ENCODE data around the gene DNAJC12. TPM values are rescaled to one million over a fixed set of nuclear protein-coding genes. Genes with fewer than 3 reads are reported as not detected.
"Not testable (repeated sequence)": the region's sequence is repeated elsewhere in the genome, so short reads cannot be mapped to it uniquely, and the experiment has no call there.

The DNAJC12 gene
- total RNA-seq, 1 donor from 2014 or later, result 5.1 TPM

DNA sequence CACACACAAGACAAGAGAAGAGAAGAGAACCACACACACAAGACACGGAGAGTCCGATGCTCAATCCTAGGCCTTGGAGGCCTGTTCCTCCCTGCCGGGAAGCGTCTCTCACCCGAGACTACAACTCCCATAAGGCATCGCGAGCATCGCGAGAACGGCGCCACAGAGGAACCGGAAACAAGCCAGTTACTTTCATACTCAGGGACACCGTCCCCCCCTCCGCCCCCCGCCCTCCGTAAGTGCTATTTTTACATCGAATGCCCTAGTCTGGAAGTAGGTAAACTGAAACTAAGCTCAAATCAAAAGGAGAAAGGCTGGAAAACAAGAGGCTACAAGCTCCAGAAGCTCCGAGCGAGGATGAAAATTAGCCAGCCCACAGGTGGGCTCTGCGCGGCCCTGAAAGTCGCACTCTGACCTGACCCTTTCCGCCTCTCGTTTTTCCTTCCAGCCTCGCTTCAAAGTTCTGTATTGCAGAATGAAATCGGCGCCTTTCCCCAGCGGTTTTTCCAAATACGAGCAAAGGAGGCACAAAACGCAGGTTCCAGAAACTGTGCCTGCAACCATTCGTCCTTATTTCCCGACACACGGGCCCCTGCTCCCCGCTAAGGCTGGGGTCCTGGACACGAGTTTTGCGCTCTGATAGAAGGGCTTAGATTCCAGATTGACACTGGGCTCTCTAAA lies 11.5 kb upstream of the DNAJC12 start:
- ATAC-seq (peak; percentile 99), DNase-seq (ENCODE audit: low spot score) (peak; percentile 98)
- intact Hi-C loops (cut with DNase I), result no loop called here

DNA sequence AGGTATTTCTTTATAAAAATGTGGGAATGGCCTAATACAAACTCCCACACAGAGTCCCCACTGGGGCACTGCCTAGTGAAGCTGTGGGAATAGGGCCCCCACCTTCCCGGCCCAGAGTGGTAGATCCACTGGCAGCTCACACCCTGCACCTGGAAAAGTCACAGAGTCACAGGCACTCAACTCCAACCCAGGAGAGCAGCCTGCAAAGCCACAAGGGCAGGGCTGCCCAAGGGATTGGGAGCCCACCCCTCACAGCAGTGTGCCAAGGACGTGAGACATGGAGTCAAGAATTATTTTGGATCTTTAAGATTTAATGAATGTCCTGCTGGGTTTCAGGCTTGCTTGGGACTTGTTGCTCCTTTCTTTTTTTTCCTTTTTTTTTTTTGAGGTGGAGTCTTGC lies 5.3 kb upstream of the DNAJC12 start:
- no peak for DNase-seq (ENCODE audit: low spot score)

DNA sequence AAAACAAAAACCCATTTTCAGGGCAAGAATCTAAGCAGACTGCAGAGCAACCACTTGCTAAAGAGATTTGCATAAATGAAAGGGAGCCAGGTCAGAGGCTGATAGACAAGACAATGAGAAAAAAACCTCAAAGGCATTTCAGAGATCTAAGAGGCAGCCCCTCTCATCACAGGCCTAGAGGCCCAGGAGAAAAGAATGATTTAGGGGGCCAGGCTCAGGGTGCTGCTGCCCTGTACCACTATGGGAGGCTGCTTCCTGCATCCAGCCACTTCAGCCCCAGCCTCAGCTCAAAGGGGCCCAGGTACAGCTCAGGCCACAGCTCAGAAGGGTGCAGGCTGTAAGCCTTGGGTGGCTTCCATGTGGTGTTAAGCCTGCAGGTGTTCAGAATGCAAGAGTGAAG lies 3.7 kb upstream of the DNAJC12 start:
- no peak for DNase-seq (ENCODE audit: low spot score)
- ATAC-seq, result no peak
- intact Hi-C loops (cut with DNase I), result no loop called here

More for the DNA sequence above, 5.3 kb upstream of the DNAJC12 start:
- intact Hi-C loops (cut with DNase I), result no loop called here
- ATAC-seq, result no peak

DNA sequence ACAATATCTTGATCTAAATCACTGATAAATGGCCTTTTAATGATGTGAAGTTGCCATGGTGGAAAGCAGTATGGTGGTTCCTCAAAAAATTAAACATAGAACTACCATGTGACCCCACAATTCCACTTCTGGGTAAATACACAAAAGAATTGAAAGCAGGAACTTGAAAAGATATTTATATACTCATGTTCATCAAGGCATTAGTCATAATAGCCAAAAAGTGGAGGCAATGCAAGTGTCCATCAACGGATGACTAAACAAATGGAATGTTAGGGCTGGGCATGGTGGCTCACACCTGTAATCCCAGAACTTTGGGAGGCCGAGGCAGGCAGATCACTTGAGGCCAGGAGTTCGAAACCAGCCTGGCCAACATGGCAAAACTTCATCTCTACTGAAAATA lies 2.0 kb upstream of the DNAJC12 start:
- no peak for ATAC-seq
- DNase-seq (ENCODE audit: low spot score), result no peak
- intact Hi-C loops (cut with DNase I), result no loop called here

DNA sequence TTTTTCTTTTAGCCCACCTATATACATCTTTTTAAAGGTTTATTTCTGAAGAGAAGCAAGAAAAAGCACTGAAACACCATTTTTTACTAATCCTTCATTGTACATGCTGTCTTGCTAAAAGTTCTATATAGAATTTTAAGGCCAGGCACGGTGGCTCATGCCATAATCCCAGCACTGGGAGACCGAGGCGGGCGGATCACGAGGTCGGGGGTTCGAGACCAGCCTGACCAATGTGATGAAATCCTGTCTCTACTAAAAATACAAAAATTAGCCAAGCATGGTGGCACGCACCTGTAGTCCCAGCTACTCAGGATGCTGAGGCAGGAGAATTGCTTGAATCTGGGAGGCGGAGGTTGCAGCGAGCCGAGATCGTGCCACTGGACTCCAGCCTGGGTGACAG lies 1.5 kb upstream of the DNAJC12 start:
- intact Hi-C loops (cut with DNase I); ATAC-seq; DNase-seq (ENCODE audit: low spot score): not testable (repeated sequence)

DNA sequence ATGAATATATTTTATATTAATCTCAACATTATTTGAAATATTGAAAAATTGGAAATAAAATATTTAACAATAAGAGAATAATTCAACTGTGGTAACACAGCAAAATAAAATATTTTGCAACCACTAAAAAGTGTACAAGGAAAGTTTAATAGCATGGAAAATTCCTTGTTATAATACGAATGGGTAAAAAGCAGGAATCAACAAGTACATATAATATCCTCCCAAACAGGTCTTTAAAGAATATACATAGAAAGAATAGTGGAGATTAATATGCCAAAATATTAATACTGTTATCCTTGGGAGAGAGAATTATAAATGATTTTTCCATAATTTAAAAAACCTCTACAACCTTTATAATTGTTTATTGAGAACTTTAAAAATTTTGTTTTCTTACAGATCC lies 1.0 kb downstream of the DNAJC12 start:
- intact Hi-C loops (cut with DNase I), result no loop called here
- DNase-seq (ENCODE audit: low spot score) (no peak), ATAC-seq (no peak)

DNA sequence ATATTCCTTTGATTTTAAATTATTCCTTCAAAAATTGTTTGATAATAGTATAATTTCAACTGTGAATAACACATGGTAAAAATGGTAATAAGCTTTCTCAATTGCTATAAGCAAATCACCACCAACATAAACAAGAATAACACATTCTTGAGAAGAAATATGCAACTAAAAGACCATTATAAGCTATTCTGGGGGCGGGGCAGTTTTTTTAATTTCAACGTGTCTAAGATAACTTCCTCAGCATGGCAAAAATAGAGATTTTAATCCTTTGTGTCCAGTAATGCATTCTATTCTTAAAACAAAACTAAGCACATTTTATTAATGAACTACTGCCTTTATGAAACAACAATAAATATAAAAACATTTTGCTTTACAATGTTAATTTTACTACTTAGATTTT lies 1.5 kb downstream of the DNAJC12 start:
- ATAC-seq (no peak), DNase-seq (ENCODE audit: low spot score) (no peak)
- intact Hi-C loops (cut with DNase I), result no loop called here

DNA sequence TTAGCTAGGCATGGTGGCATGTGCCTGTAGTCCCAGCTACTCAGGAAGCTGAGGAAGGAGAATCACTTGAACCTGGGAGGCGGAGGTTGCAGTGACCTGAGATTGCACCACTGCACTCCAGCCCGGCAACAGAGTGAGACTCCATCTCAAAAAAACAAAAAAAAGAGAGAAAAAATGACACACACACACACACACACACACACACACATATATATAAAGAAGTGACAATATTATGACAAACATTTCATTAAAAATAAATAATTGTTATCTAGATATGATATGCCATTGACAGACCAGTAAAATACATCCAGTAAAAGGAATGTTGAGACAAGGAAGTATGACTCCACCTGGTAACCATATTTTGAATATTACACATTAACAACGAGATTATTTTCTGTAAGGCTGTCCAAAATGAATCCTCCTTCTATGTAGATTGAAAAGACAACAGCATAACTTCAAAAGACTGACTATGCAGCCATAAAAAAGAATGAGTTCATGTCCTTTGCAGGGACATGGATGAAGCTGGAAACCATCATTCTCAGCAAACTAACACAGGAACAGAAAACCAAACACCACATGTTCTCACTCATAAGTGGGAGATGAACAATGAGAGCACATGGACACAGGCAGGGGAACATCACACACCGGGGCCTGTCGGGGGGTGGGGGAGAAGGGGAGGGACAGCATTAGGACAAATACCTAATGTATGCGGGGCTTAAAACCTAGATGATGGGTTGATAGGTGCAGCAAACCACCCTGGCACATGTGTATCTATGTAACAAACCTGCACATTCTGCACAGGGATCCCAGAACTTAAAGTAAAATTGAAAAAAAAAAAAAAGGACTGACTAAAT lies 2.2 kb downstream of the DNAJC12 start:
- DNase-seq (ENCODE audit: low spot score); intact Hi-C loops (cut with DNase I); ATAC-seq: not testable (repeated sequence)

DNA sequence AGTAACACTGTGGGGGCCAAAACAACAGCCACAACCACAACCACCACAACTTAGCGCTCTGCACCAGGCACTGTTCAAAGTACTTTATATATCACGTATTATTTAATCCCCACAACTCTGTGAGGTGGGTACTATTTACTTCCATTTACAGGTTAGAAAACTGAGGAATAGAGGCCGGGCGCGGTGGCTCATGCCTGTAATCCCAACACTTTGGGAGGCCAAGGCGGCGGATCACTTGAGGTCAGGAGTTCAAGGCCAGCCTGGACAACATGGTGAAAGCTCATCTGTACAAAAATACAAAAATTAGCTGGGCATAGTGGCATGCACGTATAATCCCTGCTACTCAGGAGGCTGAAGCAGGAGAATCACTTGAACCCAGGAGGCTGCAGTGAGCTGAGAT lies 3.6 kb downstream of the DNAJC12 start:
- DNase-seq (ENCODE audit: low spot score) (no peak), ATAC-seq (no peak)
- intact Hi-C loops (cut with DNase I), result no loop called here

DNA sequence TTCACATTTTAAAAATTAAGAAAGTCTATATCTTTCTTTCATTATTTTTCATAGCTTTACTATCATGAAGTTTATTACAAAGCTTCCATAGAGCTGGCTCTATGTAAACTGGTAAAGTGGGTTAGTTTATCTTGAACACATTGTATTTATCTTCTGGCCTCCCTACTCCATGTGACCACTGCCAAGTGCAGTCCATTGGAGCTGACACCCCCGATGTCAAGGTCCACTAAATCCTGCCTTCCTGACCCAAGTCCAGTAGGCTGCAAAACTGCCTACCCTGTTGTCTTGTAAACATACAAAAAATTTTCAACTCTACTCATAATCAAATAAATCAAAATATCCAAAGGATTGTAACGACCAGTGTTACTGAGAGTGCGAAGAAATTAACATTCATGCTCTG lies 10.2 kb downstream of the DNAJC12 start:
- DNase-seq (ENCODE audit: low spot score), result no peak
- intact Hi-C loops (cut with DNase I), result no loop called here

DNA sequence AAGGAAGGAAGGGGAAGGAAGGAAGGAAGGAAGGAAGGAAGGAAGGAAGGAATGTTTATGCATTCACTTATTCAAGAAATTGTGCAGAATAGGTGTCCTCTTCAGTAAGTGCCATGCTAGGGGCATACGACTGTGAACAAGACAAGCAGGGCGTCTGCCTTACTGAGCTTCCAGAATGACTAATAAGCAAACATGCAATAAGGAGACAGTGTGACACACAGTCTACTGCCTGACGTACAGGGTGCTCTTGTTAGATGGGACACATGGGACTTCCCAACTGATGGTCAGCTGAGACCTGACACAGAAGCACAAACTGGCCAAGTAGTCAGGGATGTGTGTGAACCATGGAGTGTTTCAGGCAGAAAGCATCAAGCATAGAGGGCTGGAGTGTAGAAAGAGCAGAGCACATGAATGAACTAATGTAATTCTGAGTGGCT lies 18.2 kb downstream of the DNAJC12 start:
- intact Hi-C loops (cut with DNase I), result no loop called here
- DNase-seq (ENCODE audit: low spot score) (no peak), ATAC-seq (no peak)

More for the DNA sequence above, 10.2 kb downstream of the DNAJC12 start:
- no peak for ATAC-seq

DNA sequence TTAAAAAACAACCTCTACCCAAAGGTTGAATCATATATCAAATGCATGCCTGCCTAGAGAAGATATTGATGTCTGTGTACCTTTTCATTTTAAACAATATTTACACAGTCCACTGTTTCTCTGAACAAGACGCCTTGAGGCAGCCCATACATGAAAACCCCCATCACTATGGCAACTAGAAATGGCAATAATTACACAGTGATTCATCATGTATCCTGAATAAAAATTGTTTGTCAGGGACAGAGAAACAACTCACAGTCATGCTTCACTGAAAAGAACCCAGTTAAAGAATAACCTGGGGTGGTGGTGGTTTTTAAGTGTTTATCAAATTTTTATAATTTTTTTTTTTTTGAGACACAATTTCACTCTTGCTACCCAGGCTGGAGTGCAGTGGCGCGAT lies 19.7 kb downstream of the DNAJC12 start:
- no peak for ATAC-seq
- intact Hi-C loops (cut with DNase I), result no loop called here
- DNase-seq (ENCODE audit: low spot score), result no peak

DNA sequence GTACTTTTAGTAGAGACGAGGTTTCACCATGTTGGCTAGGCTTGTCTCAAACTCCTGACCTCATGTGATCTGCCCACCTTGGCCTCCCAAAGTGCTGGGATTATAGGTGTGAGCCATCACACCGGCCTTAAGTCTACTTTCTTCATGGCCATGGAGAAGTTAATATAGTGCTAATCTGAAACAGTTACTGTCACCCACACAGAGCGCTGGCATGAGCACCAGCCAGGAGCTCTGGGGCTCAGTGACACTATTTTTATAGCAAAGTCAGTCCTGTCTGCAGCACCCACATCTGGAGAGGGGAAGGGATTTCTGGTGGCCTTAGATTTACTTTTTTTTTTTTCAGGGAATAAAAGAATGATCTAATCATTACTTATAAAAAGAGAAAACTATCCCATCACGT lies 21.3 kb downstream of the DNAJC12 start:
- intact Hi-C loops (cut with DNase I), result no loop called here
- ATAC-seq (no peak), DNase-seq (ENCODE audit: low spot score) (no peak)

DNA sequence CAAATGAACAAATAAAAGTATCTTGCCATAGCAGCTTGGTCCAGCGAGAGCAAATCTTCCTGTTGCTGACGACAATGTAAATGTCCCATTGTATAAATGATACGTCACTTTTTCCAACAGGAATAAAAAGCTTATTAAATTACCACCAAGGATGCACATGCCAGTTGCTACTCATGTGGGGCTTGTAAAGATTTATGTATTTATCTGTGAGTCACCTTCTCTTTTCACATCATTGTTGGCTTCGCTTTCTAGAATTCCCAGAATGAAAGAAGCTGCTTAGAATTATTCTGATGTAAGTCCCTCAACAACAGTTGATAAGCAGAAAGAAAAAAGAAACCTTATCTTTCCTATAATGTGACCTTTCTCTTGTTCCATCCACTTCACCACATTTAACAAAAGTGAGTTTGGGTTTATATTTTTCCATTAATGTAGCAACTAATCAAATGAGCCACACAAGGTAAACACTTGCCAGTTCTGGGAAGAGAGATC lies 22.4 kb downstream of the DNAJC12 start:
- intact Hi-C loops (cut with DNase I), result no loop called here
- DNase-seq (ENCODE audit: low spot score), result no peak
- no peak for ATAC-seq

DNA sequence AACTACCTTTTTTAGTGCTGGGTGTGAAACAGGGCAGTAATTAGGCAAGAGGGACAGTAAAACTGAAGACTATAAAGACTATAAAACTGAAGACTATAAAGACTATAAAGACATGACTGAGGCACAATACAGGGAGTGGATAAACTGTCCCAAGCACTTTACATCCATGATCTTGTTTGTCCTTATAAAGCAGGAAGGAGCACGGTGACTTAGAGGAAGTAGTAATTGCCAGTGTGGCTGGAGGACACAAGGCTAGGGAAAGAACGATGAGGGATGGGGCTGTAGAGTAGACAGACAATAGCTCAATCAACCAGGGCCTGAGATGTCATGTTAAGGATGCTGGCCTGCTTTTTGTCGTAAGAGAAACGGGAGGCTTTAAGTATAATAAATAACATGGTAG lies 26.0 kb downstream of the DNAJC12 start:
- intact Hi-C loops (cut with DNase I), result no loop called here
- ATAC-seq, result no peak
- DNase-seq (ENCODE audit: low spot score), result no peak

DNA sequence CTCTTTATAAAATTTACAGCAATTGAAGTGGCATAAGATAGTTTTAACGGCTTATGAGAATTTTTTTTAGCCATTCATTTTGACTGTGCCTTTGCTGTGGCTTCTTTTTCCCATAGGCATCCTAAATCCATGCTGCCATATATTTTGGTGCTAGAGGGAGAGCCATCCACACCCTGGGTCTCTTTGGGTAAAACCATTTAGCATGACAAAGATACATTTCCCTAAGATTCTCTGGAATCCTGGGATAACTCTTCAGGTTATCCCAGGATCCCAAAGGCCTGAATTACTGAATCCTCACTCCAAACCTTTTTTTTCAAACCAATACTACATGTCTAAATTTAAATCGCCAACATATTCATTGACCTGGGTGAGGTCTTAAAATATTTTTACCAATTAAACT lies 28.9 kb downstream of the DNAJC12 start:
- intact Hi-C loops (cut with DNase I), result no loop called here
- no peak for DNase-seq (ENCODE audit: low spot score)
- no peak for ATAC-seq

DNA sequence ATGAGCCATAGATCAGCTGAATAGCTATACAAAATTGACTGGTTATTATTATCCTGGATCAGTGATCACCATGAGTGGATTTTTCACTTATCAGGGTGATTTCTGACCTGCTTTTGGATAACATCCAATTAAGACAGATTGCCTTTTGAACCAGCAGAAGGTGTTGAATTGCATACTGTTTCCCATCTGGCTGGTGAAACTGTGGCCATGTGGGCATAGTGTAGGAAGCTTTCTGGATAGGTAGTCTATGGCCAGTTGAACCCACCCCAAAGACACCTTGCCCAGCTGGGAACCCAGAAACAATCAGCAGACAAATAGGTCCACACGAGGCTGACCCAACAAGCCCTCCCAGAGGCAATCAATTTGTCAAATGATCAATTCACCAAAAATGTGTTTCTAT lies 29.3 kb downstream of the DNAJC12 start:
- intact Hi-C loops (cut with DNase I), result no loop called here
- DNase-seq (ENCODE audit: low spot score), result no peak
- ATAC-seq, result no peak

DNA sequence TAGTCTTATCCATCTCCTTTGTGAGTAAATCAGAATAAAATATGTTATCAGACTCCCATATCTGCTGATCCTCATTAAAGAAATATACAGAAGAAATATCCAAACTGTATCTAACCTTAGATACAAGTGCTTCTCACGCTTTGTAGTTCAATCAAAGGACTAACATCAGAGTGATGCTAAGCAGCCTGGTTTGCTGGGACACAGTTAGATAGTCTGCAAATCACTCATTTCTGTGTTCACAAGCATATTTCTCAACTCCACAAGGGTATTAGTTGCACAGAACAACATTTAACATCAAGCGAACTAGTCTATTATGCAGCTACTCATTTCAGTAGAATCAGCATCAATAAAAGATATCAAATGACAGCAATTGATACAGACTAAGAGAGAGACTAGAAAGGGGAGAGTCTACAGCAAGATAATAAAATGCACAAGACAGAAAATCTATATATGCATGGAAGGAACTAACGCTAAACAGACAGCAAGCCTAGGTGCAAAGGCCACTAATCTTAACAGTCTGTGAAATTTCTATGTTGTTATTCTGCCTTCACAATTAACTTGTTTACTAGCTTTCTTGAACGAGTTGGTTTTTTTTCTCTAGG lies 30.0 kb downstream of the DNAJC12 start:
- ATAC-seq, result no peak

DNA sequence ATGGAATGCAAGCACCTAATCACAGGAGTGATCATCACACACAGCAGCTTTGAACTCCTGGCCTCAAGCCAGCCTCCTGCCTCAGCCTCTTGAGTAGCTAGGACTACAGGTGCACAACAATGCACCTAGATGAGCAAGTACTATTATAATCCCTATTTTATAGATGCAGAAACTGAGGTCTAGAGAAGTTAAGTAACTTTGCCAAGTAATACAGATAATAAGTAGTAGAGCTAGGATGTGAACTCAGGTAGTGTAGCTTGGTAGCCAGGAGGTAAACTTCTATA lies 33.7 kb downstream of the DNAJC12 start:
- ATAC-seq (no peak), DNase-seq (ENCODE audit: low spot score) (no peak)
- intact Hi-C loops (cut with DNase I), result no loop called here

More for the DNA sequence above, 30.0 kb downstream of the DNAJC12 start:
- intact Hi-C loops (cut with DNase I), result no loop called here
- no peak for DNase-seq (ENCODE audit: low spot score)
